Esophagus muscularis mucosa (tissue), 4 donors: ENCODE measurements around the gene ATF7. TPM values are rescaled to one million over a fixed set of nuclear protein-coding genes. Genes with fewer than 3 reads are reported as not detected.
"Not testable (repeated sequence)": the region's sequence is repeated elsewhere in the genome, so short reads cannot be mapped to it uniquely, and the experiment has no call there.

Experiments used
- DNase-seq: peaks from one replicate; pipeline ENCODE4 v3.0.0-alpha.2; 2017; ENCODE audit errors: extremely low spot score
- H3K27ac ChIP-seq, 4 donors: fragments of 200-600 bp; sonication (generic); replicated peaks in 1 of 4; 1 replicate in 3 of 4; 2 replicates in 1 of 4; pipeline ENCODE4 v1.5.1; 2016 to 2019; ENCODE audit warnings: mild to moderate bottlenecking in 1 of 4
- H3K27me3 ChIP-seq, 4 donors: fragments of 200-600 bp; sonication (generic); one replicate each; pipeline versions ENCODE4 v1.5.1 to v1.6.0; 2016 to 2019
- H3K36me3 ChIP-seq, 4 donors: fragments of 200-600 bp; sonication (generic); one replicate each; pipeline ENCODE4 v1.5.1; 2016 to 2019
- H3K4me1 ChIP-seq, 4 donors: fragments of 200-600 bp; sonication (generic); one replicate each; pipeline ENCODE4 v1.5.1; 2016 to 2019
- H3K4me3 ChIP-seq, 4 donors: fragments of 200-600 bp; sonication (generic); 1 replicate in 2 of 4; 2 replicates in 2 of 4; pipeline ENCODE4 v1.5.1; 2016 to 2019; ENCODE audit warnings: mild to moderate bottlenecking in 4 of 4, moderate library complexity in 1 of 4
- H3K9me3 ChIP-seq, 4 donors: fragments of 200-600 bp; sonication (generic); 1 replicate in 3 of 4; 2 replicates in 1 of 4; pipeline ENCODE4 v1.5.1; 2016 to 2019
- CTCF ChIP-seq, 3 experiments: fragments of 200-600 bp in 2 of 3; fragments of 450-650 bp in 1 of 3; sonication (generic) in 2 of 3; IDR thresholded peaks; one replicate each; pipeline ENCODE4 v1.5.1; 2017 to 2019; ENCODE audit warnings: antibody characterized with exemption in 3 of 3, mild to moderate bottlenecking in 2 of 3, moderate library complexity in 1 of 3
- EP300 ChIP-seq: sonication (generic); formaldehyde crosslinking; IDR thresholded peaks from one replicate; pipeline ENCODE4 v1.6.1; 2017; ENCODE audit warnings: antibody characterized with exemption
- POLR2A ChIP-seq: fragments of 450-650 bp; IDR thresholded peaks from one replicate; pipeline ENCODE4 v1.6.1; 2017; ENCODE audit warnings: antibody characterized with exemption, moderate library complexity, mild to moderate bottlenecking, low read depth
- POLR2AphosphoS5 ChIP-seq, 2 donors: sonication (generic); formaldehyde crosslinking; IDR thresholded peaks; one replicate each; pipeline ENCODE4 v1.6.1; 2017; ENCODE audit warnings: antibody characterized with exemption in 2 of 2
- WGBS: methylation state at CpG from one replicate; pipeline ENCODE4 v1.1.5; 2018; 5-methylcytosine and 5-hydroxymethylcytosine counted together
- intact Hi-C: fragments of 100-400 bp; cut with DNase I; formaldehyde crosslinking; loops from one replicate; pipeline ENCODE4 v1.15.1; 2023
- total RNA-seq, 4 donors: library from RNA; depleted of rRNA; stranded (reverse); fragments of >200 nt; gene quantifications; one replicate each; pipeline versions ENCODE4 v1.1.0 to v1.2.1, GENCODE V29; 2016

ATF7 gene
- total RNA-seq, 4 donors from 2014 or later, result 23.5 to 43.6 (median 37.1) TPM

- Histone ChIP-seq H3K4me1 (peaks cover 6 to 62% (median 40%) of the 10 kb centered on the region in 4 donors), H3K27ac (no peak overlapping the region), H3K4me3 (no peak overlapping the region), H3K36me3 (peaks cover 0 to 6% (median 2%) of the 10 kb centered on the region in 4 donors), H3K9me3 (no peaks in the 10 kb centered on the region), H3K27me3 (no peaks in the 10 kb centered on the region)
- WGBS, result 60% methylated on average over 2 of the region's 2 CpGs
- DNase-seq, result no peak
- no peak for TF ChIP-seq POLR2AphosphoS5 (IDR thresholded peaks at IDR 0.05)
- no peak for TF ChIP-seq POLR2A
- no peak for TF ChIP-seq CTCF (IDR thresholded peaks at IDR 0.05)
- TF ChIP-seq EP300, result no peak
- intact Hi-C loops, result no loop called here
Observed at GRCh38 chr12:53568809-53569557, 57.2 kb downstream of the ATF7 start.

- Histone ChIP-seq H3K4me3 (no peak overlapping the region), H3K9me3 (no peaks in the 10 kb centered on the region), H3K36me3 (peaks cover 0 to 6% (median 2%) of the 10 kb centered on the region in 4 donors), H3K27ac (no peak overlapping the region), H3K27me3 (no peaks in the 10 kb centered on the region), H3K4me1 (peaks cover 6 to 70% (median 44%) of the 10 kb centered on the region in 4 donors)
- DNase-seq, result no peak
- TF ChIP-seq POLR2AphosphoS5 (IDR thresholded peaks at IDR 0.05), result no peak
- no peak for TF ChIP-seq EP300
- TF ChIP-seq CTCF (IDR thresholded peaks at IDR 0.05), result no peak
- TF ChIP-seq POLR2A, result no peak
- intact Hi-C loops, result no loop called here
- WGBS, result 62% methylated on average over 6 of the region's 6 CpGs
Observed at GRCh38 chr12:53567961-53568808, 58.0 kb downstream of the ATF7 start.

GRCh38 chr12:53565376-53565775, 60.8 kb downstream of the ATF7 start:
- whole genome bisulfite sequencing, result 98% methylated on average over 5 of the region's 5 CpGs
- H3K4me3 ChIP-seq, H3K27me3 ChIP-seq, H3K36me3 ChIP-seq, H3K27ac ChIP-seq, H3K9me3 ChIP-seq, intact Hi-C loops, DNase-seq: not testable (repeated sequence)
- H3K4me1 ChIP-seq, result peaks cover 25 to 84% (median 59%) of the 10 kb centered on the region in 4 donors

- no peak for DNase-seq
- H3K4me3 ChIP-seq, result no peak overlapping the region
- no peaks in the 10 kb centered on the region for H3K36me3 ChIP-seq
- TF ChIP-seq POLR2A (no peak), POLR2AphosphoS5 (IDR thresholded peaks at IDR 0.05) (peak in 1 of 2 donors; percentile 12)
- H3K27ac ChIP-seq, result no peak overlapping the region
- no peaks in the 10 kb centered on the region for H3K27me3 ChIP-seq
- H3K9me3 ChIP-seq, result no peaks in the 10 kb centered on the region
- peaks cover 25 to 85% (median 63%) of the 10 kb centered on the region in 4 donors for H3K4me1 ChIP-seq
- intact Hi-C loops, result no loop called here
Observed at GRCh38 chr12:53564941-53565340, 61.2 kb downstream of the ATF7 start.

GRCh38 chr12:53564278-53564677, 61.9 kb downstream of the ATF7 start:
- no peaks in the 10 kb centered on the region for H3K27me3 ChIP-seq
- no peaks in the 10 kb centered on the region for H3K36me3 ChIP-seq
- intact Hi-C loops, result no loop called here
- no peaks in the 10 kb centered on the region for H3K9me3 ChIP-seq
- DNase-seq, result no peak
- H3K4me3 ChIP-seq, result no peak overlapping the region
- no peak overlapping the region for H3K27ac ChIP-seq
- 78% methylated on average over 2 of the region's 2 CpGs for WGBS
- H3K4me1 ChIP-seq, result peaks cover 25 to 84% (median 59%) of the 10 kb centered on the region in 4 donors
- TF ChIP-seq CTCF (IDR thresholded peaks at IDR 0.05) (no peak), POLR2A (no peak), EP300 (no peak), POLR2AphosphoS5 (IDR thresholded peaks at IDR 0.05) (no peak)
